ENCODE measurements around the gene ZSWIM6.
A peak's percentile ranks its signal among the peaks of the same experiment; 100 is the strongest.
"Not testable (repeated sequence)": the region's sequence is repeated elsewhere in the genome, so short reads cannot be mapped to it uniquely, and the experiment has no call there.

ZSWIM6 gene

GRCh38 chr5:61407706-61408270 is 75.7 kb downstream of the ZSWIM6 start:
- DNase-seq (ENCODE audit: low read depth, low spot score): no peak

DNA sequence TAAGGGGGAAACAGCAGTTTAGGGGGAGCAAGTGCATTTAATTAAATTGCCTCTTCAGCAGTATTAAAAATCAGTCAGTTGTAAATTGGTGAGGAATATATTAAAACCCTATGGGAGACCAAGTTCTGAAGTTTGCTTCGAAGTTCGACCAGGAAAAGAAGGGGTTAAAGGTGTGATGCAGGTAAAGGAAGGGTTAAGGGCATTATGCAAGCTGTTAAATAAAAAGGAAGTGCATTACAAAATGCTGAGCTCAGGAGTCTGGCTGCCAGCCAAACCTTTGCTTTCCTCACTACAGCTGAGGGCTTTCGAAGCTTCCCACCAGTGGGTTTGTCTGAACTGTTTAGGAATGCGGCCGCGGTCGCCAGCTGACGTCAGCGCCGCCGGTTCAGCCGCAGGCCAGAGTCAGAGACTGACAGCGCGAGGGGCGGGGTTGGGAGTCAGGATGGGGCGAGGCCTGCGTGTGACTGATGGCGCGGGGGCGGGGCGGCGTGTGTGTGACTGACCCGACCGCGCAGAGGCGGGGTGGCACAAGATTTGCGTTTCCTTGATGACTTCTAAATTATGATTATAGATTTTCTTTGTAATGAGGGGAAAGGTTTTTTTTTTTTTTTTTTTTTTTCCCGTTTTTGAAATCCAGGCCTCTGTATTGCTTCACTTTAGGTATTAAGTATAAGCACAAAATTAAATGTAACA is 76.6 kb downstream of the ZSWIM6 start:
- peak; percentile 95 for DNase-seq (ENCODE audit: low read depth, low spot score)

- DNase-seq (ENCODE audit: low read depth, low spot score): no peak
Observed at GRCh38 chr5:61409568-61409967, 77.5 kb downstream of the ZSWIM6 start.

DNA sequence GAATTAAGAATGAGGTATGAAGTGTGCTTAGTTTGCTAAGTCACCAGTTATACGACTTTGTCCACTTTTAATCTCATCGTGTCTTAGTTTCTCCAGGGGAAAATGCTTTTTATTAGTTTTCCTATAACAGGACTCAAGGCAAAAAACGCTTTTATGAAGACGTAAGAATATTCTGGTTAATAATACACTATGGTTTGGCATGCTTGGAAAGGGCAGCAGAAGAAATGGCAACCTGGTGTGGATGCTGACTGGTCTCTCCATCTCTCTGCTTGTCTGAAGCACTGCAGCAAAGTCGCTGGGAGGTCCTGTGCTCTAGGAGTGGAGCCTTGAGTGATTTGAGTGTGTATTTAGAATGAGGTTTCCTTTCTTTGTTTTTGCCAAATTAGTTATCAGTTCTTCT is 78.8 kb downstream of the ZSWIM6 start:
- DNase-seq (ENCODE audit: low read depth, low spot score): no peak

- DNase-seq (ENCODE audit: low read depth, low spot score): no peak
Observed at GRCh38 chr5:61412361-61412760, 80.3 kb downstream of the ZSWIM6 start.

GRCh38 chr5:61413205-61413604 is 81.1 kb downstream of the ZSWIM6 start:
- not testable (repeated sequence) for DNase-seq (ENCODE audit: low read depth, low spot score)

GRCh38 chr5:61414806-61415205 is 82.7 kb downstream of the ZSWIM6 start:
- no peak for DNase-seq (ENCODE audit: low read depth, low spot score)

GRCh38 chr5:61416010-61416409 is 84.0 kb downstream of the ZSWIM6 start:
- no peak for DNase-seq (ENCODE audit: low read depth, low spot score)

- DNase-seq (ENCODE audit: low read depth, low spot score): no peak
Observed at GRCh38 chr5:61416420-61416819, 84.4 kb downstream of the ZSWIM6 start.

DNA sequence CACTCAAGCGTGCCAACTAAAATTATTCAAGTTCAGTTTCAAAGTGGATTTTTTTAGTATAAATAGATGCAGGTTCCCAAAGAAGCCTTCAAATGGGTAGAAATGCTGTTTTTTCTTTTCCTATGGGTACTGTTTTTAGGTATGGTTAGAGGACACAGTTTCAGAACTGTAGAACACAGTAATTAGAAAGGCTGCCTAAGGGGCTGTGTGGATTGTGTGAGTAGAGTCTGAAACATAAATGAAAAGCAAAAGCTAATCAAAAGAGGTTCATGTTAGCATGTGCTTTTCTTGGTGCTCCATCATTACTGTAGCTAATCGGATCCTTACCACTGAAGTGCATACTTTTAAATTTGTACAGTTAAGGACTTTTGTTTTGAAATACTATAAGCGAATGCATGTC is 85.3 kb downstream of the ZSWIM6 start:
- DNase-seq (ENCODE audit: low read depth, low spot score): no peak

GRCh38 chr5:61417851-61418250 is 85.8 kb downstream of the ZSWIM6 start:
- no peak for DNase-seq (ENCODE audit: low read depth, low spot score)

GRCh38 chr5:61419106-61419505 is 87.0 kb downstream of the ZSWIM6 start:
- no peak for DNase-seq (ENCODE audit: low read depth, low spot score)

DNA sequence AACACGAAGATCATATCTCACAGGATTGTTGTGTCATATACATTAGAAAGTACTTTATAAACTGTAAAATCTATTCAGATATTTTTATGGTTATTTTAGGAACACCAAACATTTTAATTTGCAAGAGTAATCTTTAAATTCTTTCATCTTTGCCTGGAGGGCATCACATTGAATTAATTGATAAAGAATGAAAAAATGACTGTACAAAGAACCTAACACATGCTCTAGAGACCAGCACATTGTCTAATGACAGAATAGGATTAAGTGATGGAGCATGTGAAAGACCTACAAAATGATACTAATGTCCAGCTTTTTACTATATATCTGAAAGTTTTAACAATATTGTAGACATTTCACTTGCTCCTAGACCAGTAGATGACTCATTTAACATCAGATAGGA is 88.0 kb downstream of the ZSWIM6 start:
- DNase-seq (ENCODE audit: low read depth, low spot score): no peak

DNA sequence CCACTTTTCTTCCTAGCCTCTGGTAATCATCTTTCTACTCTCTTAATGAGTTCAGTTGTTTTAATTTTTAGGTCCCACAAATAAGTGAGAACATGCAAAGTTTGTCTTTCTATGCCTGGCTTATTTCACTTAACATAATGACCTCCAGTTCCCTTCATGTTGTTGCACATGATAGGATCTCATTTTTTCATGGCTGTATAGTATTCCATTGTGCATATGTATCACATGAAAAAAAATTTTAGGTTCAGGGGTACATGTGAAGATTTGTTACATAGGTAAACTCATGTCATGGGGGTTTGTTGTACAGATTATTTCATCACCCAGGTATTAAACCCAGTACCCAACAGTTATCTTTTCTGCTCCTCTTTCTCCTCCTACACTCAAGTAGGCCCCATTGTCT is 89.2 kb downstream of the ZSWIM6 start:
- DNase-seq (ENCODE audit: low read depth, low spot score): not testable (repeated sequence)

- DNase-seq (ENCODE audit: low read depth, low spot score): no peak
Observed at GRCh38 chr5:61423487-61424145, 91.6 kb downstream of the ZSWIM6 start.

DNA sequence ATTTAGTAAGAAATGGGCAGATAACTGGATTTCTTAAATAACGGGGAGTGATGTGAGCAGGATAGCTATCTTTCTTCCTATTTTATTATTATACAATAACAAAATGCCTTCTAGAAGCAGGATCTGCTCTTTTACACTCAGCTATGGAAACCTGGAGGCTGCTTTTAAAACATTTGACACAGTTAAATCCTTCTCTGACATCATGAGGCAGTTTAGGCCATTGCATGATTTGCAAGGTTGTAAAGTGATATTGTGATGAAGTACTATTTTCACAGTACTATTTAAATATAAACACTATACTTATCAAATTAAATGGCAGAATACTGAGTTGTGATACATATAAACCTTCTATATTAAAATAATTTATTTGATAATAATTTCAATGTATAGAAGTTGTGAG is 93.9 kb downstream of the ZSWIM6 start:
- DNase-seq (ENCODE audit: low read depth, low spot score): no peak

- no peak for DNase-seq (ENCODE audit: low read depth, low spot score)
Observed at GRCh38 chr5:61429906-61430305, 97.8 kb downstream of the ZSWIM6 start.

GRCh38 chr5:61431923-61432620 is 100.0 kb downstream of the ZSWIM6 start:
- no peak for DNase-seq (ENCODE audit: low read depth, low spot score)

- DNase-seq (ENCODE audit: low read depth, low spot score): no peak
Observed at GRCh38 chr5:61435368-61435767, 103.3 kb downstream of the ZSWIM6 start.

GRCh38 chr5:61438298-61438970 is 106.4 kb downstream of the ZSWIM6 start:
- no peak for DNase-seq (ENCODE audit: low read depth, low spot score)

DNA sequence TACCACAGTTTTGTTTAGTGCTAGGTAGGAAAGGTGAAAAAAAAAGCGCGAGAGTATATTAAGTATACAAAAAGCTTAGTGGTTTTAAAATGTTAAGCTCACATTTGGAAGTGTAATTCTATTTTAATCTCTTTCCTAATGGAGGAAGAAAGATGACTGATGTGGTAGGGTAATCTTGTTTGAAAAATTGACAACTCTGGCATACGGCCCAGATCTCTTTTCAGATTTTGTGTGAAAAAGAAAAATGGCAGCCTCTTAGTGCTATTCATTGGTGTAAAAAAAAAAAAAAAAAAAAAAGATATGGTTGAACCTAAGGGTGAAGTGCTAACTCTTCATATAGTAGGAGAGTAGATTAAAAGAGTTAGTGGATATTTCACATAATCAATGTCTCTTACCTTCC is 108.0 kb downstream of the ZSWIM6 start:
- no peak for DNase-seq (ENCODE audit: low read depth, low spot score)

DNA sequence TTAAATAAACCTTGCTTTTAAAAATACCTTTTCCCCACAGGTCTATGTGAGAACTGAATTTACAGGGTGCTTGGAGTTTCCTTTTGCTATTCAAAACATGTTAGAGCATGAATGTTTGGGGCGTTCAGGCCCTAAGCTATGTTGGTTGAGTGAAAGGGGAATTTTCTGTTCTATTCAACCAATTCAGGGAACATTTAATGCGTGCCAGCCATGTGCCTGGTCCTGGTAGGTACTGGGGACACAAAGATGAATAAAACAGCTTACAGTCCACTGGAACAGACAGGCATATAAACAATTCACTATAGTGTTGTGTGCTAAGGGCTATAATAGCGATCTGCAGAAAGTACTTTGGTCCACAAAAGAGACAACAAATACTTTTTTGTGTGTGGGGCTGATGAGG is 108.5 kb downstream of the ZSWIM6 start:
- DNase-seq (ENCODE audit: low read depth, low spot score): no peak

Data from activated naive CD8-positive, alpha-beta T cell treated with anti-CD3 and anti-CD28 coated beads, Interleukin-2, amount 50 U/mL, for 16 hours (primary cell).